Amniotic epithelial cell (primary cell): ENCODE results near the gene PTRHD1.

Source experiments
- DNase-seq: peaks from one replicate; pipeline ENCODE4 v3.0.0-alpha.2; 2010; ENCODE audit warnings: low read depth

Gene PTRHD1

GRCh38 chr2:24792874-24793760 lies at the start of gene PTRHD1, which contains the start of gene CENPO:
Gene PTRHD1, minus strand, starts transcription at chr2:24793391. Its CDS starts 14 bp downstream, at chr2:24793377.
Gene CENPO, plus strand, starts transcription at chr2:24793425. Its CDS starts 495 bp downstream, at chr2:24793920.
- peak; percentile 94 for DNase-seq

- no peak for DNase-seq
Measured at GRCh38 chr2:24842081-24843050, 49.2 kb upstream of the PTRHD1 start.

GRCh38 chr2:24840962-24841945 lies 48.1 kb upstream of the PTRHD1 start:
- DNase-seq: no peak

- DNase-seq: no peak
Measured at GRCh38 chr2:24840164-24840869, 47.1 kb upstream of the PTRHD1 start.

GRCh38 chr2:24839729-24840128 lies 46.5 kb upstream of the PTRHD1 start:
- DNase-seq: no peak

- no peak for DNase-seq
Measured at GRCh38 chr2:24838541-24838940, 45.4 kb upstream of the PTRHD1 start.

GRCh38 chr2:24837996-24838513 lies 44.9 kb upstream of the PTRHD1 start:
- DNase-seq: no peak

GRCh38 chr2:24836706-24837105 lies 43.5 kb upstream of the PTRHD1 start:
- no peak for DNase-seq

GRCh38 chr2:24836206-24836605 lies 43.0 kb upstream of the PTRHD1 start:
- no peak for DNase-seq

- DNase-seq: peak; percentile 18
Measured at GRCh38 chr2:24835411-24835810, 42.2 kb upstream of the PTRHD1 start.

- no peak for DNase-seq
Measured at GRCh38 chr2:24834733-24835395, 41.7 kb upstream of the PTRHD1 start.

GRCh38 chr2:24833821-24834732 lies 40.9 kb upstream of the PTRHD1 start:
- no peak for DNase-seq

GRCh38 chr2:24832931-24833701 lies 39.9 kb upstream of the PTRHD1 start:
- no peak for DNase-seq

- no peak for DNase-seq
Measured at GRCh38 chr2:24832521-24832920, 39.3 kb upstream of the PTRHD1 start.

- DNase-seq: no peak
Measured at GRCh38 chr2:24832073-24832461, 38.9 kb upstream of the PTRHD1 start.

GRCh38 chr2:24831221-24832072 lies 38.3 kb upstream of the PTRHD1 start:
- DNase-seq: no peak

- DNase-seq: no peak
Measured at GRCh38 chr2:24830786-24831185, 37.6 kb upstream of the PTRHD1 start.
